Measurements from ENCODE around the gene BCL2L11.

Gene BCL2L11

DNA sequence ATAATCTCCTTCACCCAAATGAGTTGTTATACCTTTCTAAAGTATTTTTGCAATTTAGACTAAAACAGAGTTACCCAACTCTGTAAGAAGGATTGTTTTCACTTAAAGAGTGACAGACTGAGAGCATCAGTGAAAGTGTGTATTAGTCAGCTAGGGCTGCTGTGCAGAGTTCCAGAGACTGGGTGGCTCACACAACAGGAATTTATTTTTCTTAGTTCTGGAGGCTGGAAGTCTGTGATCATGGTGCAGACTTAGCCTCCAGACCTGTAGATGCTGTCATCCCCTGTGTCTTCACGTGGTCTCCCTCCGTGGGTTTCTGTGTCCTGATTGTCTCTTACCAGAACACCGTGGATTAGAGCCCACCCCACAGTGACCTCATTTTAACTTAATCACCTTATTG, 40.0 kb downstream of the BCL2L11 start:
- Histone ChIP-seq H3K27me3 (ENCODE audit: insufficient read depth, poor library complexity, severe bottlenecking) (no peaks in the 10 kb centered on the region), H3K4me3 (replicated peaks; ENCODE audit: insufficient read depth, low read length) (no peak overlapping the region), H3K27ac (replicated peaks) (no peak overlapping the region)
- TF ChIP-seq CTCF (IDR thresholded peaks at IDR 0.05; ENCODE audit: insufficient read depth, low read length): no peak
- no peak for DNase-seq (ENCODE audit: low read depth in 1 of 2, low spot score in 1 of 2)

GRCh38 chr2:111161971-111162370, 41.3 kb downstream of the BCL2L11 start:
- no peak for DNase-seq (ENCODE audit: low read depth in 1 of 2, low spot score in 1 of 2)
- Histone ChIP-seq H3K4me3 (replicated peaks; ENCODE audit: insufficient read depth, low read length) (no peak overlapping the region), H3K27ac (replicated peaks) (no peak overlapping the region), H3K27me3 (ENCODE audit: insufficient read depth, poor library complexity, severe bottlenecking) (no peaks in the 10 kb centered on the region)
- TF ChIP-seq, protein P1, sequence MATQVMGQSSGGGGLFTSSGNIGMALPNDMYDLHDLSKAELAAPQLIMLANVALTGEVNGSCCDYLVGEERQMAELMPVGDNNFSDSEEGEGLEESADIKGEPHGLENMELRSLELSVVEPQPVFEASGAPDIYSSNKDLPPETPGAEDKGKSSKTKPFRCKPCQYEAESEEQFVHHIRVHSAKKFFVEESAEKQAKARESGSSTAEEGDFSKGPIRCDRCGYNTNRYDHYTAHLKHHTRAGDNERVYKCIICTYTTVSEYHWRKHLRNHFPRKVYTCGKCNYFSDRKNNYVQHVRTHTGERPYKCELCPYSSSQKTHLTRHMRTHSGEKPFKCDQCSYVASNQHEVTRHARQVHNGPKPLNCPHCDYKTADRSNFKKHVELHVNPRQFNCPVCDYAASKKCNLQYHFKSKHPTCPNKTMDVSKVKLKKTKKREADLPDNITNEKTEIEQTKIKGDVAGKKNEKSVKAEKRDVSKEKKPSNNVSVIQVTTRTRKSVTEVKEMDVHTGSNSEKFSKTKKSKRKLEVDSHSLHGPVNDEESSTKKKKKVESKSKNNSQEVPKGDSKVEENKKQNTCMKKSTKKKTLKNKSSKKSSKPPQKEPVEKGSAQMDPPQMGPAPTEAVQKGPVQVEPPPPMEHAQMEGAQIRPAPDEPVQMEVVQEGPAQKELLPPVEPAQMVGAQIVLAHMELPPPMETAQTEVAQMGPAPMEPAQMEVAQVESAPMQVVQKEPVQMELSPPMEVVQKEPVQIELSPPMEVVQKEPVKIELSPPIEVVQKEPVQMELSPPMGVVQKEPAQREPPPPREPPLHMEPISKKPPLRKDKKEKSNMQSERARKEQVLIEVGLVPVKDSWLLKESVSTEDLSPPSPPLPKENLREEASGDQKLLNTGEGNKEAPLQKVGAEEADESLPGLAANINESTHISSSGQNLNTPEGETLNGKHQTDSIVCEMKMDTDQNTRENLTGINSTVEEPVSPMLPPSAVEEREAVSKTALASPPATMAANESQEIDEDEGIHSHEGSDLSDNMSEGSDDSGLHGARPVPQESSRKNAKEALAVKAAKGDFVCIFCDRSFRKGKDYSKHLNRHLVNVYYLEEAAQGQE (IDR thresholded peaks at IDR 0.05; ENCODE audit: insufficient replicate concordance, low read depth): no peak
- no peak for TF ChIP-seq POLR2AphosphoS5 (IDR thresholded peaks at IDR 0.05; ENCODE audit: low read depth)
- no peak for TF ChIP-seq CTCF (IDR thresholded peaks at IDR 0.05; ENCODE audit: insufficient read depth, low read length)
- no peak for TF ChIP-seq SPI1 (IDR thresholded peaks at IDR 0.05; ENCODE audit: borderline replicate concordance, low read depth)
- TF ChIP-seq GABPA (IDR thresholded peaks at IDR 0.05; ENCODE audit: low read depth): no peak

GRCh38 chr2:111162718-111163331, 42.1 kb downstream of the BCL2L11 start:
- no peak overlapping the region for H3K4me3 ChIP-seq (replicated peaks; ENCODE audit: insufficient read depth, low read length)
- no peak overlapping the region for H3K27ac ChIP-seq (replicated peaks)
- no peaks in the 10 kb centered on the region for H3K27me3 ChIP-seq (ENCODE audit: insufficient read depth, poor library complexity, severe bottlenecking)
- TF ChIP-seq GABPA (IDR thresholded peaks at IDR 0.05; ENCODE audit: low read depth) (peak; percentile 25; the same call in 1 of the 2 replicates), POLR2AphosphoS5 (IDR thresholded peaks at IDR 0.05; ENCODE audit: low read depth) (peak; percentile 64), CTCF (IDR thresholded peaks at IDR 0.05; ENCODE audit: insufficient read depth, low read length) (no peak), SPI1 (IDR thresholded peaks at IDR 0.05; ENCODE audit: borderline replicate concordance, low read depth) (peak; percentile 76)
- TF ChIP-seq, protein P1 (IDR thresholded peaks at IDR 0.05; ENCODE audit: insufficient replicate concordance, low read depth): no peak
- peak in 1 of 2 experiments; percentile 24 for DNase-seq (ENCODE audit: low read depth in 1 of 2, low spot score in 1 of 2)

GRCh38 chr2:111164078-111164477, 43.4 kb downstream of the BCL2L11 start:
- TF ChIP-seq, protein P1 (IDR thresholded peaks at IDR 0.05; ENCODE audit: insufficient replicate concordance, low read depth): no peak
- TF ChIP-seq POLR2AphosphoS5 (IDR thresholded peaks at IDR 0.05; ENCODE audit: low read depth) (no peak), CTCF (IDR thresholded peaks at IDR 0.05; ENCODE audit: insufficient read depth, low read length) (no peak), GABPA (IDR thresholded peaks at IDR 0.05; ENCODE audit: low read depth) (no peak), SPI1 (IDR thresholded peaks at IDR 0.05; ENCODE audit: borderline replicate concordance, low read depth) (no peak)
- Histone ChIP-seq H3K4me3 (replicated peaks; ENCODE audit: insufficient read depth, low read length) (no peak overlapping the region), H3K27me3 (ENCODE audit: insufficient read depth, poor library complexity, severe bottlenecking) (no peaks in the 10 kb centered on the region), H3K27ac (replicated peaks) (no peak overlapping the region)
- no peak for DNase-seq (ENCODE audit: low read depth in 1 of 2, low spot score in 1 of 2)

Data from HL-60 (cell line).